Measurements from ENCODE around the gene DVL2.

GRCh38 chr17:7222093-7222971 lies 12.0 kb downstream of the DVL2 start:
- TF ChIP-seq CTCF (IDR thresholded peaks at IDR 0.05) (no peak), POLR2A (IDR thresholded peaks at IDR 0.05) (no peak), EP300 (IDR thresholded peaks at IDR 0.05) (no peak)

All from stomach (tissue), 4 donors.